Astrocyte (in vitro differentiated cells and primary cell): ENCODE results near the gene PXDN. TPM values are rescaled to one million over a fixed set of nuclear protein-coding genes. Genes with fewer than 3 reads are reported as not detected.
A peak's percentile ranks its signal among the peaks of the same experiment; 100 is the strongest.

ENCODE experiments used
- DNase-seq: peaks from one replicate; pipeline ENCODE4 v3.0.0-alpha.2; 2010; ENCODE audit warnings: low read depth
- FAIRE-seq: peaks from 2 replicates; lab custom pipeline; 2011; peaks lifted over from hg19 to GRCh38; lab: Jason Lieb, UNC
- H2AFZ ChIP-seq: 2 replicates; pipeline ENCODE4 v1.6.0; 2012; ENCODE audit warnings: low read depth, low read length, inconsistent platforms
- H3K27ac ChIP-seq: 2 replicates; pipeline ENCODE4 v1.5.1; 2011; ENCODE audit warnings: low read depth, low read length, inconsistent platforms
- H3K27me3 ChIP-seq: 2 replicates; pipeline ENCODE4 v1.6.0; 2011; ENCODE audit warnings: low read length, inconsistent platforms; ENCODE audit not compliant: insufficient read depth
- H3K36me3 ChIP-seq: 2 replicates; pipeline ENCODE4 v1.5.1; 2011; ENCODE audit warnings: low read length, inconsistent platforms; ENCODE audit not compliant: insufficient read depth
- H3K4me1 ChIP-seq: 2 replicates; pipeline ENCODE4 v1.5.1; 2011; ENCODE audit warnings: low read length, inconsistent platforms; ENCODE audit not compliant: insufficient read depth
- H3K4me2 ChIP-seq: 2 replicates; pipeline ENCODE4 v1.6.0; 2012; ENCODE audit warnings: low read length, inconsistent platforms
- H3K4me3 ChIP-seq: 2 replicates; pipeline ENCODE4 v1.5.1; 2011; ENCODE audit warnings: low read depth, mild to moderate bottlenecking, low read length, inconsistent platforms; ENCODE audit not compliant: insufficient read depth
- H3K79me2 ChIP-seq: 2 replicates; pipeline ENCODE4 v1.6.0; 2012; ENCODE audit warnings: mild to moderate bottlenecking, low read length, inconsistent platforms; ENCODE audit not compliant: insufficient read depth
- H3K9ac ChIP-seq: 2 replicates; pipeline ENCODE4 v1.6.0; 2012; ENCODE audit warnings: mild to moderate bottlenecking, low read length, inconsistent platforms
- H3K9me3 ChIP-seq: 2 replicates; pipeline ENCODE4 v1.5.1; 2012; ENCODE audit warnings: low read depth, mild to moderate bottlenecking, low read length, inconsistent platforms; ENCODE audit not compliant: insufficient read depth
- H4K20me1 ChIP-seq: 2 replicates; pipeline ENCODE4 v1.6.0; 2012; ENCODE audit warnings: low read length, inconsistent platforms; ENCODE audit not compliant: insufficient read depth
- H3K27ac Mint-ChIP-seq: one replicate; pipeline ENCODE4 v1.8.0; 2021; ENCODE audit warnings: mild to moderate bottlenecking, mixed read lengths; ENCODE audit not compliant: unreplicated experiment
- H3K27me3 Mint-ChIP-seq: one replicate; pipeline ENCODE4 v1.8.0; 2021; ENCODE audit warnings: low read depth, mixed read lengths; ENCODE audit not compliant: unreplicated experiment
- H3K36me3 Mint-ChIP-seq: one replicate; pipeline ENCODE4 v1.8.0; 2021; ENCODE audit warnings: low read depth, mixed read lengths; ENCODE audit not compliant: unreplicated experiment
- H3K4me1 Mint-ChIP-seq: one replicate; pipeline ENCODE4 v1.8.0; 2021; ENCODE audit warnings: low read depth, mixed read lengths; ENCODE audit not compliant: unreplicated experiment
- H3K4me3 Mint-ChIP-seq: one replicate; pipeline ENCODE4 v1.8.0; 2021; ENCODE audit warnings: mild to moderate bottlenecking, moderate library complexity, mixed read lengths; ENCODE audit not compliant: unreplicated experiment
- H3K9me3 Mint-ChIP-seq: one replicate; pipeline ENCODE4 v1.8.0; 2021; ENCODE audit warnings: mild to moderate bottlenecking, mixed read lengths; ENCODE audit not compliant: unreplicated experiment
- CTCF ChIP-seq: IDR thresholded peaks from 2 replicates; pipeline ENCODE4 v1.5.1; 2011; ENCODE audit warnings: low read depth, mild to moderate bottlenecking, inconsistent platforms, low read length, moderate library complexity; ENCODE audit not compliant: insufficient read depth
- EZH2 ChIP-seq: IDR thresholded peaks from 2 replicates; pipeline ENCODE4 v1.6.1; 2012; ENCODE audit warnings: mild to moderate bottlenecking, low read length, inconsistent platforms; ENCODE audit not compliant: insufficient read depth
- total RNA-seq: library from RNA; stranded (reverse); gene quantifications from 2 replicates; pipeline ENCODE4 v1.2.1, GENCODE V29; 2021

Gene PXDN
- total RNA-seq, 1 donor from 2014 or later = 417 TPM

- no peak for TF ChIP-seq CTCF
- no peak for TF ChIP-seq EZH2
- Mint-ChIP-seq H3K36me3 (peaks cover 29% of the 10 kb centered on the region), H3K4me1 (peaks cover 6% of the 10 kb centered on the region), H3K27me3 (no peaks in the 10 kb centered on the region), H3K27ac (no peak overlapping the region), H3K4me3 (no peak overlapping the region), H3K9me3 (no peaks in the 10 kb centered on the region)
- FAIRE-seq (no peak), DNase-seq (no peak)
- Histone ChIP-seq H3K4me2 (peak overlapping the region; percentile 25), H3K36me3 (peaks cover 74% of the 10 kb centered on the region), H3K4me3 (no peak overlapping the region), H2AFZ (no peak overlapping the region), H3K27me3 (no peaks in the 10 kb centered on the region), H3K9ac (peak overlapping the region; percentile 68), H3K9me3 (no peaks in the 10 kb centered on the region), H3K4me1 (peaks cover 17% of the 10 kb centered on the region), H3K79me2 (peaks cover 27% of the 10 kb centered on the region), H4K20me1 (peaks cover 13% of the 10 kb centered on the region), H3K27ac (peak overlapping the region; percentile 77)
These were observed 68.0 kb downstream of the PXDN start for GRCh38 chr2:1676091-1676912.

GRCh38 chr2:1675633-1676032 is 68.7 kb downstream of the PXDN start:
- Histone ChIP-seq H4K20me1 (peaks cover 13% of the 10 kb centered on the region), H3K4me1 (peaks cover 17% of the 10 kb centered on the region), H3K9ac (peak overlapping the region; percentile 68), H3K4me3 (no peak overlapping the region), H3K27ac (peak overlapping the region; percentile 77), H2AFZ (no peak overlapping the region), H3K4me2 (peak overlapping the region; percentile 25), H3K27me3 (no peaks in the 10 kb centered on the region), H3K79me2 (peaks cover 31% of the 10 kb centered on the region), H3K9me3 (no peaks in the 10 kb centered on the region), H3K36me3 (peaks cover 77% of the 10 kb centered on the region)
- FAIRE-seq (peak; percentile 99), DNase-seq (peak; percentile 92)
- Mint-ChIP-seq H3K4me1 (peaks cover 6% of the 10 kb centered on the region), H3K4me3 (no peak overlapping the region), H3K27me3 (no peaks in the 10 kb centered on the region), H3K9me3 (no peaks in the 10 kb centered on the region), H3K36me3 (peaks cover 29% of the 10 kb centered on the region), H3K27ac (peak overlapping the region; percentile 2)
- TF ChIP-seq CTCF (peak; percentile 76), EZH2 (no peak)
